ENCODE data around the gene XXYLT1. TPM values are rescaled to one million over a fixed set of nuclear protein-coding genes. Genes with fewer than 3 reads are reported as not detected.

XXYLT1 gene
- total and polyA plus RNA-seq, 9 of the 15 experiments (the other 6 are each of a cell fraction or from before 2014, with no cell fraction given), result 1.9 to 18.9 (median 15.0) TPM

DNA sequence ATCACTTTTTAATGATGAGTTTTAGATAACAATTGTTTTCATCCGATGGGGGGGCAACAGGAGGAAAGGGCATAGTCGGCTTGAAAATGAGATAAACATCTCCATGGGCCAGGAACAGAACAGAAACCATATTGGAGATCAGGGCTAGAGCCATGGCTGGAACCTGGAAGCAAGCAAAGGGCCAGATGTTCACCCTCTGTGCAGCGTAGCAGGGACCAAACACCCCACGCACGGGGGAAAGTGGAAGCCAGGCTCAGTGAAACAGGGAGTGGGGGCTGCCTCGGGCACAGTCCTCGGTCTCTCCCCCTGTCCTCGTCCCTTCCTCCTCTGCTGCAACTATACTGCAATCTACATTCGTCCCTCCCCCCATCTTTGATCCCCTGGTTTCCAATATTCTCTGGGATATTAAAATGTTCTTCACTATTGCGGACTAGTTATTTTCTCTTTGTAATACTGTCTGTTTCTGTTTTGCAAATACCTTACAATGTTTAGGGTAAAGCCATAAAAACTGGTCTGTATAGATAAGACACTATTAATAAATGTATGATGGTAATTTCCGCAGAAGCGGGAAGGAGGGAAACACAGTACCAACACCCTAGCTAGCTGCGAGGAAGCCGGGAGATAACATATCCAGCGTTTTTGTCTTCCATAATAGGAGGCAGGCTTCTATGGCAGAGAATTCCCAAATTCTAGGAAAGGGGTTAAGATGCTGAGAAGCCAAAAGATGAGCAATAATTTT lies 121.5 kb downstream of the XXYLT1 start (continued):
- TF ChIP-seq, protein P1, sequence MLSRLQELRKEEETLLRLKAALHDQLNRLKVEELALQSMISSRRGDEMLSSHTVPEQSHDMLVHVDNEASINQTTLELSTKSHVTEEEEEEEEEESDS (CRISPR knock-in tag; IDR thresholded peaks at IDR 0.05), result no peak
- TF ChIP-seq SREBF2 (CRISPR knock-in tag; IDR thresholded peaks at IDR 0.05) (no peak), ELF4 (CRISPR knock-in tag; IDR thresholded peaks at IDR 0.05) (no peak), NRF1 (conservative IDR thresholded peaks at IDR 0.05 in 1 of 2, IDR thresholded peaks at IDR 0.05 in 1 of 2) (no peak), PTRF (tag; IDR thresholded peaks at IDR 0.05) (peak; percentile 91), ZNF143 (CRISPR knock-in tag; IDR thresholded peaks at IDR 0.05) (no peak), KLF10 (CRISPR knock-in tag; IDR thresholded peaks at IDR 0.05) (no peak), PCBP2 (IDR thresholded peaks at IDR 0.05; ENCODE audit: low read depth, low read length, poor library complexity, severe bottlenecking) (no peak), GABPB2 (CRISPR knock-in tag; conservative IDR thresholded peaks at IDR 0.05) (no peak), ZNF253 (CRISPR knock-in tag; conservative IDR thresholded peaks at IDR 0.05) (no peak), POU5F1 (IDR thresholded peaks at IDR 0.05; ENCODE audit: borderline replicate concordance, low read depth, low read length, partially characterized antibody) (no peak), ERF (CRISPR knock-in tag; IDR thresholded peaks at IDR 0.05) (peak; percentile 86), SUPT5H (IDR thresholded peaks at IDR 0.05) (no peak), ZNF79 (CRISPR knock-in tag; IDR thresholded peaks at IDR 0.05; ENCODE audit: low read depth) (peak; percentile 74; the same call in 1 of the 2 replicates), C11orf30 (IDR thresholded peaks at IDR 0.05; ENCODE audit: low read depth) (no peak), SOX6 (IDR thresholded peaks at IDR 0.05) (no peak), BMI1 (IDR thresholded peaks at IDR 0.05; ENCODE audit: low read length) (no peak), MEF2A (IDR thresholded peaks at IDR 0.05; ENCODE audit: control insufficient read depth, low read depth, low read length) (no peak), MTF1 (CRISPR knock-in tag; IDR thresholded peaks at IDR 0.05; ENCODE audit: borderline replicate concordance) (no peak; the same call in 1 of the 2 replicates), CBX3 (IDR thresholded peaks at IDR 0.05; ENCODE audit: borderline replicate concordance in 1 of 2, low read length in 2 of 2) (no peak), ZNF717 (CRISPR knock-in tag; IDR thresholded peaks at IDR 0.05) (no peak), ZSCAN32 (CRISPR knock-in tag; IDR thresholded peaks at IDR 0.05) (no peak)
- TF ChIP-seq, protein P2, sequence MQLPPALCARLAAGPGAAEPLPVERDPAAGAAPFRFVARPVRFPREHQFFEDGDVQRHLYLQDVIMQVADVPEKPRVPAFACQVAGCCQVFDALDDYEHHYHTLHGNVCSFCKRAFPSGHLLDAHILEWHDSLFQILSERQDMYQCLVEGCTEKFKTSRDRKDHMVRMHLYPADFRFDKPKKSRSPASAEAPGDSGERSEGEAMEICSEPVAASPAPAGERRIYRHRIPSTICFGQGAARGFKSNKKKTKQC (CRISPR knock-in tag; IDR thresholded peaks at IDR 0.05), result no peak
- TF ChIP-seq, protein P3, sequence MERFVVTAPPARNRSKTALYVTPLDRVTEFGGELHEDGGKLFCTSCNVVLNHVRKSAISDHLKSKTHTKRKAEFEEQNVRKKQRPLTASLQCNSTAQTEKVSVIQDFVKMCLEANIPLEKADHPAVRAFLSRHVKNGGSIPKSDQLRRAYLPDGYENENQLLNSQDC (CRISPR knock-in tag; IDR thresholded peaks at IDR 0.05), result no peak
- TF ChIP-seq, protein P4, sequence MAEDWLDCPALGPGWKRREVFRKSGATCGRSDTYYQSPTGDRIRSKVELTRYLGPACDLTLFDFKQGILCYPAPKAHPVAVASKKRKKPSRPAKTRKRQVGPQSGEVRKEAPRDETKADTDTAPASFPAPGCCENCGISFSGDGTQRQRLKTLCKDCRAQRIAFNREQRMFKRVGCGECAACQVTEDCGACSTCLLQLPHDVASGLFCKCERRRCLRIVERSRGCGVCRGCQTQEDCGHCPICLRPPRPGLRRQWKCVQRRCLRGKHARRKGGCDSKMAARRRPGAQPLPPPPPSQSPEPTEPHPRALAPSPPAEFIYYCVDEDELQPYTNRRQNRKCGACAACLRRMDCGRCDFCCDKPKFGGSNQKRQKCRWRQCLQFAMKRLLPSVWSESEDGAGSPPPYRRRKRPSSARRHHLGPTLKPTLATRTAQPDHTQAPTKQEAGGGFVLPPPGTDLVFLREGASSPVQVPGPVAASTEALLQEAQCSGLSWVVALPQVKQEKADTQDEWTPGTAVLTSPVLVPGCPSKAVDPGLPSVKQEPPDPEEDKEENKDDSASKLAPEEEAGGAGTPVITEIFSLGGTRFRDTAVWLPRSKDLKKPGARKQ (CRISPR knock-in tag; IDR thresholded peaks at IDR 0.05), result no peak
- TF ChIP-seq, protein P5, sequence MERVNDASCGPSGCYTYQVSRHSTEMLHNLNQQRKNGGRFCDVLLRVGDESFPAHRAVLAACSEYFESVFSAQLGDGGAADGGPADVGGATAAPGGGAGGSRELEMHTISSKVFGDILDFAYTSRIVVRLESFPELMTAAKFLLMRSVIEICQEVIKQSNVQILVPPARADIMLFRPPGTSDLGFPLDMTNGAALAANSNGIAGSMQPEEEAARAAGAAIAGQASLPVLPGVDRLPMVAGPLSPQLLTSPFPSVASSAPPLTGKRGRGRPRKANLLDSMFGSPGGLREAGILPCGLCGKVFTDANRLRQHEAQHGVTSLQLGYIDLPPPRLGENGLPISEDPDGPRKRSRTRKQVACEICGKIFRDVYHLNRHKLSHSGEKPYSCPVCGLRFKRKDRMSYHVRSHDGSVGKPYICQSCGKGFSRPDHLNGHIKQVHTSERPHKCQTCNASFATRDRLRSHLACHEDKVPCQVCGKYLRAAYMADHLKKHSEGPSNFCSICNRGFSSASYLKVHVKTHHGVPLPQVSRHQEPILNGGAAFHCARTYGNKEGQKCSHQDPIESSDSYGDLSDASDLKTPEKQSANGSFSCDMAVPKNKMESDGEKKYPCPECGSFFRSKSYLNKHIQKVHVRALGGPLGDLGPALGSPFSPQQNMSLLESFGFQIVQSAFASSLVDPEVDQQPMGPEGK (CRISPR knock-in tag; IDR thresholded peaks at IDR 0.05; ENCODE audit: borderline replicate concordance), result 0 out of 2 replicates have a peak, but pooled peaks have one; percentile 77

All from K562 (cell line).